ENCODE data around the gene CFAP73.
"Not testable (repeated sequence)": the region's sequence is repeated elsewhere in the genome, so short reads cannot be mapped to it uniquely, and the experiment has no call there.

Gene CFAP73

GRCh38 chr12:113202300-113203075 is 53.0 kb downstream of the CFAP73 start:
- no peak for TF ChIP-seq POLR2A (IDR thresholded peaks at IDR 0.05; ENCODE audit: extremely low read depth, insufficient read length)
- TF ChIP-seq CTCF (IDR thresholded peaks at IDR 0.05; ENCODE audit: low read depth, low read length) = no peak
- TF ChIP-seq MYC (IDR thresholded peaks at IDR 0.05; ENCODE audit: low read depth, low read length) = no peak
- no peak for TF ChIP-seq MAX (IDR thresholded peaks at IDR 0.05; ENCODE audit: low read depth, low read length)
- DNase-seq (ENCODE audit: low read depth) = peak; percentile 32
- no peak overlapping the region for H3K4me3 ChIP-seq (ENCODE audit: low read depth, low read length)

GRCh38 chr12:113203852-113204760 is 54.6 kb downstream of the CFAP73 start:
- no peak for TF ChIP-seq POLR2A (IDR thresholded peaks at IDR 0.05; ENCODE audit: extremely low read depth, insufficient read length)
- TF ChIP-seq MYC (IDR thresholded peaks at IDR 0.05; ENCODE audit: low read depth, low read length) = no peak; the same call in 1 of the 2 replicates
- TF ChIP-seq CTCF (IDR thresholded peaks at IDR 0.05; ENCODE audit: low read depth, low read length) = no peak
- TF ChIP-seq MAX (IDR thresholded peaks at IDR 0.05; ENCODE audit: low read depth, low read length) = peak; percentile 35
- DNase-seq (ENCODE audit: low read depth) = peak; percentile 88
- H3K4me3 ChIP-seq (ENCODE audit: low read depth, low read length) = no peak overlapping the region

- no peak for TF ChIP-seq MAX (IDR thresholded peaks at IDR 0.05; ENCODE audit: low read depth, low read length)
- TF ChIP-seq POLR2A (IDR thresholded peaks at IDR 0.05; ENCODE audit: extremely low read depth, insufficient read length) = no peak
- no peak for TF ChIP-seq MYC (IDR thresholded peaks at IDR 0.05; ENCODE audit: low read depth, low read length)
- TF ChIP-seq CTCF (IDR thresholded peaks at IDR 0.05; ENCODE audit: low read depth, low read length) = no peak
- no peak overlapping the region for H3K4me3 ChIP-seq (ENCODE audit: low read depth, low read length)
- DNase-seq (ENCODE audit: low read depth) = peak; percentile 72
Measured at GRCh38 chr12:113204804-113205203, 55.3 kb downstream of the CFAP73 start.

GRCh38 chr12:113206802-113207201 is 57.3 kb downstream of the CFAP73 start:
- DNase-seq (ENCODE audit: low read depth); H3K4me3 ChIP-seq (ENCODE audit: low read depth, low read length): not testable (repeated sequence)

GRCh38 chr12:113207613-113208040 is 58.1 kb downstream of the CFAP73 start:
- peak overlapping the region; percentile 63 for H3K4me3 ChIP-seq (ENCODE audit: low read depth, low read length)
- DNase-seq (ENCODE audit: low read depth) = peak; percentile 94
- TF ChIP-seq POLR2A (IDR thresholded peaks at IDR 0.05; ENCODE audit: extremely low read depth, insufficient read length) (no peak), MYC (IDR thresholded peaks at IDR 0.05; ENCODE audit: low read depth, low read length) (0 out of 2 replicates have a peak, but pooled peaks have one; percentile 21), MAX (IDR thresholded peaks at IDR 0.05; ENCODE audit: low read depth, low read length) (peak; percentile 36; the same call in 1 of the 2 replicates)

GRCh38 chr12:113208041-113208934 is 58.8 kb downstream of the CFAP73 start:
- peak overlapping the region; percentile 63 for H3K4me3 ChIP-seq (ENCODE audit: low read depth, low read length)
- TF ChIP-seq MYC (IDR thresholded peaks at IDR 0.05; ENCODE audit: low read depth, low read length) (peak; percentile 84), CTCF (IDR thresholded peaks at IDR 0.05; ENCODE audit: low read depth, low read length) (no peak), MAX (IDR thresholded peaks at IDR 0.05; ENCODE audit: low read depth, low read length) (peak; percentile 82), POLR2A (IDR thresholded peaks at IDR 0.05; ENCODE audit: extremely low read depth, insufficient read length) (peak; percentile 35)

More at GRCh38 chr12:113208041-113208934, 58.8 kb downstream of the CFAP73 start:
- peak; percentile 100 for DNase-seq (ENCODE audit: low read depth)
